Measurements from ENCODE around the gene NYAP2. TPM values are rescaled to one million over a fixed set of nuclear protein-coding genes. Genes with fewer than 3 reads are reported as not detected.

Gene NYAP2
- total RNA-seq, 2 donors from 2014 or later: 0.52 TPM; not detected in 1

DNA sequence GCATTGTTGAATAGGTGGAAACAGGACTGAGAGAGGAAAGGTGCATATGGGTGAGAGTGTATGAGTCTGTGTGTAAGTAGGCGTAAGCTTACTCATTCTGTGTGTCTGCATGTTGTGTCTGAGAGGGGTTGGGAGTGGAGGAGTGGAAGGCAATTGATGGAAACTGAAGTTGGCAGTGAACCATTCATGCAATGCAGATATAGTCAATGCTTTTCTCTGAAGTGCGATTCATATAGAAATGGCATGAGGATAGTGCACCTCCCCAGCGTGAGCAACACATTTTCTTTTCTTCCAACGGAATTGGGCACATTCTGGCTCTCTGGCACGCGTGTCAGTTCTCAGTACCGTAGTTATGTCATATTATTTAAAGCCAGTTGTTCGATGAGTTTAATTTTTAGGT lies 250.5 kb downstream of the NYAP2 start:
- DNase-seq (no peak), ATAC-seq (no peak)
- Histone ChIP-seq H3K27me3 (no peaks in the 10 kb centered on the region), H3K4me3 (no peak overlapping the region), H3K27ac (no peak overlapping the region), H3K9me3 (no peaks in the 10 kb centered on the region), H3K36me3 (replicated peaks in 1 of 2; ENCODE audit: insufficient read depth in 1 of 2, low read depth in 2 of 2) (no peaks in the 10 kb centered on the region), H3K4me1 (no peaks in the 10 kb centered on the region)
- WGBS, 2 donors: 89 to 90% methylated on average over 8 of the region's 8 CpGs
- intact Hi-C loops (cut with DNase I): no loop called here
- TF ChIP-seq POLR2A (IDR thresholded peaks at IDR 0.05): no peak
- TF ChIP-seq, protein P1, sequence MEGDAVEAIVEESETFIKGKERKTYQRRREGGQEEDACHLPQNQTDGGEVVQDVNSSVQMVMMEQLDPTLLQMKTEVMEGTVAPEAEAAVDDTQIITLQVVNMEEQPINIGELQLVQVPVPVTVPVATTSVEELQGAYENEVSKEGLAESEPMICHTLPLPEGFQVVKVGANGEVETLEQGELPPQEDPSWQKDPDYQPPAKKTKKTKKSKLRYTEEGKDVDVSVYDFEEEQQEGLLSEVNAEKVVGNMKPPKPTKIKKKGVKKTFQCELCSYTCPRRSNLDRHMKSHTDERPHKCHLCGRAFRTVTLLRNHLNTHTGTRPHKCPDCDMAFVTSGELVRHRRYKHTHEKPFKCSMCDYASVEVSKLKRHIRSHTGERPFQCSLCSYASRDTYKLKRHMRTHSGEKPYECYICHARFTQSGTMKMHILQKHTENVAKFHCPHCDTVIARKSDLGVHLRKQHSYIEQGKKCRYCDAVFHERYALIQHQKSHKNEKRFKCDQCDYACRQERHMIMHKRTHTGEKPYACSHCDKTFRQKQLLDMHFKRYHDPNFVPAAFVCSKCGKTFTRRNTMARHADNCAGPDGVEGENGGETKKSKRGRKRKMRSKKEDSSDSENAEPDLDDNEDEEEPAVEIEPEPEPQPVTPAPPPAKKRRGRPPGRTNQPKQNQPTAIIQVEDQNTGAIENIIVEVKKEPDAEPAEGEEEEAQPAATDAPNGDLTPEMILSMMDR (IDR thresholded peaks at IDR 0.05): no peak

DNA sequence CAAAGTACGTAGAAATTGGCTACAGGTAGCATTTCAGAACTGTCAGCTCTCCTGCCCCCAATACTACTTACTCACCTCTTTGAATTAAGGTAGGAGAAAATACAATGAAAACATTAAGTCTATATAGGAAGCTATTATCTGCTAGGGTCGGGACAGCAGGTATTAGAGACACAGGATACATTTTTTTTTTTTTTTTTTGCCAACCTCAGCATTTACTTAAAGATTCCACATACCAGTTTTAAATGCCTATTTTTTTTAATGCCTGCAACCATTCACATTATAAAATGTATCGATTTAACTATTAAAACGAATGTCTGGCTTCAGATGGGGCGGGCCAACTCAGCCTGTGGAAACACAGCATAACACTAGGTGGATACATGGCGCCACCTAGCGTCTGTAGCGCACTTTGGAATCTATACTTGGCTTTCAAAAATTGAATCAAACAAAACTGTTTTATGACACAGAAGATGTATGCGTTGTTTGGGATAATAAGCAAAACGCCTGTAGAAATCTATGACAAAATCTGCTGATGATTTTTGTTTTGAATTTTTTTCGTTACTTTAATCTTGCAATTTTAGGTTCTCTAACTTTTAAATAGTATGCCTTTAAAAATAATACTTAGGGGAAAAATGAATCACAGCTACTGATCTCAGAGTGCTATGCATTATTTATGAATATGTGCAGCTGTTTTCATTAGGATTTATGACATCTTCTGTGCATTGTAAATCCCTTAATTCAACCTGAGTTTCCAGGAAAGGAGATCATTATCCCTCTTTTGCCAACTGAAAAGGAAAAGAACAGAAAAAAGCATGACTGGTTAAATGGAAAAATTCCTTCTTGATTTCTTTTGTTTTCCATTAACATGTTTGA lies 261.0 kb downstream of the NYAP2 start:
- 11 to 15% methylated on average over 11 of the region's 11 CpGs for WGBS, 2 donors
- Histone ChIP-seq H3K36me3 (replicated peaks in 1 of 2; ENCODE audit: insufficient read depth in 1 of 2, low read depth in 2 of 2) (no peaks in the 10 kb centered on the region), H3K4me3 (no peak overlapping the region), H3K27ac (no peak overlapping the region), H3K27me3 (no peaks in the 10 kb centered on the region), H3K9me3 (no peaks in the 10 kb centered on the region), H3K4me1 (no peaks in the 10 kb centered on the region)
- peak; percentile 80 to 88 (median 82) for DNase-seq
- intact Hi-C loops (cut with DNase I): loop anchor here (5.0 to 10.0 kb wide), 2 partner anchors 538 to 1324 kb away; no protein-coding TSS in a partner anchor
- TF ChIP-seq, protein P1 (IDR thresholded peaks at IDR 0.05): peak; percentile 55 to 90 (median 88)
- no peak for TF ChIP-seq POLR2A (IDR thresholded peaks at IDR 0.05)
- peak; percentile 80 for ATAC-seq

DNA sequence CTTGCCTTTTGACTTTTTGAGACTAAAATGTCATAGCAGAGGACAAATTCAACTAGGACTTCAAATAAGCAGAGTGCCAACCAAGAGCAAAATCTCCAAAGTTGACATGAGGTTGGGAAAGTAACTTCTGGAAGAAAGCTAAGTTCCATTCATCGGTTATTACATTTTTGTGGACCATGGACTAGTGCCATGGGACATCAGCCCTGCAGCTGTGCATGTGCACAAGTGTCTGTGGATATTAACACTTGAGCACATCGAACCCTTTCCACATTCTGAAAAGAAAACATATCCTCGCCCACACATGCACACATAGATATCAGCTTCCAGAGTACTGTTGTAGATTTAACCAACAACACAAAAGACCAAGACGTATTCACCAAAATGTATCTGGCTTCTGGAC lies 262.6 kb downstream of the NYAP2 start:
- no peak for DNase-seq
- H3K4me3 ChIP-seq: no peak overlapping the region
- H3K27ac ChIP-seq: no peak overlapping the region
- ATAC-seq: no peak
- intact Hi-C loops (cut with DNase I): loop anchor here (5.0 to 10.0 kb wide), 2 partner anchors 540 to 1323 kb away; no protein-coding TSS in a partner anchor
- H3K4me1 ChIP-seq: no peaks in the 10 kb centered on the region
- H3K36me3 ChIP-seq (replicated peaks in 1 of 2; ENCODE audit: insufficient read depth in 1 of 2, low read depth in 2 of 2): no peaks in the 10 kb centered on the region
- 52 to 62% methylated on average over 4 of the region's 4 CpGs for WGBS, 2 donors
- TF ChIP-seq, protein P1 (IDR thresholded peaks at IDR 0.05): no peak
- TF ChIP-seq POLR2A (IDR thresholded peaks at IDR 0.05): no peak
- H3K27me3 ChIP-seq: no peaks in the 10 kb centered on the region
- no peaks in the 10 kb centered on the region for H3K9me3 ChIP-seq

DNA sequence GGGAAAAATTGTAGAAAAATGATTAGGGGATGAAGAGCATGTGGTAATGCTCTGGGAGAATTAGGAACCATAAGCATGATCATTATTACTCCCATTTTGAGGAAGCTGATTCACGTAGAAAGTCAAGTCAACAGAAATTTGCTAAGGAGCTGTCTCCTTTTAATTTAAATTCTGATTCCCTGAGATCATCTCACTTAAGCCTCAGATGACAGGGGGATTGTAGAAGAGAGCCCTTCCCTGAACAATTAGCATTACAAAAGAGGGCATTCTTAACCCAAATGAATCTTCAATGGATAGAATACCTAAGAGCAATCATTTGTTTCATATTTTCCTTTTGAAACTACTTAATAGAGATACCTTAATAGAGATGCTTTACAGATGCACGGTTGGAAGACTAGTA lies 267.9 kb downstream of the NYAP2 start:
- no peak overlapping the region for H3K4me3 ChIP-seq
- WGBS, 2 donors: 76 to 82% methylated on average over 2 of the region's 2 CpGs
- H3K9me3 ChIP-seq: no peaks in the 10 kb centered on the region
- intact Hi-C loops (cut with DNase I): loop anchor here (10.0 kb wide), 1 partner anchor 1317 kb away; no protein-coding TSS in a partner anchor
- DNase-seq: no peak
- ATAC-seq: no peak
- no peak overlapping the region for H3K27ac ChIP-seq
- TF ChIP-seq POLR2A (IDR thresholded peaks at IDR 0.05): no peak
- TF ChIP-seq, protein P1 (IDR thresholded peaks at IDR 0.05): no peak
- no peaks in the 10 kb centered on the region for H3K27me3 ChIP-seq
- no peaks in the 10 kb centered on the region for H3K36me3 ChIP-seq (replicated peaks in 1 of 2; ENCODE audit: insufficient read depth in 1 of 2, low read depth in 2 of 2)
- no peaks in the 10 kb centered on the region for H3K4me1 ChIP-seq
